HepG2 (cell line): Measurements from ENCODE around the gene GLDN.

ENCODE experiments used
- ARID2 ChIP-seq: sonication (generic); formaldehyde crosslinking; IDR thresholded peaks from 2 replicates; pipeline ENCODE4 v1.8.1; 2022; ENCODE audit warnings: mild to moderate bottlenecking, missing genetic modification reagents, borderline replicate concordance
- ARNT ChIP-seq: fragments of 450-650 bp; IDR thresholded peaks from 2 replicates; pipeline ENCODE4 v1.6.1; 2017
- CTCF ChIP-seq: sonication (generic); formaldehyde crosslinking; IDR thresholded peaks from 2 replicates; pipeline ENCODE4 v1.5.0; 2020; ENCODE audit warnings: mild to moderate bottlenecking, missing genetic modification reagents, moderate library complexity
- E2F1 ChIP-seq: sonication (generic); formaldehyde crosslinking; IDR thresholded peaks from 2 replicates; pipeline ENCODE4 v1.5.0; 2020; ENCODE audit warnings: missing genetic modification reagents
- JARID2 ChIP-seq: sonication (generic); formaldehyde crosslinking; IDR thresholded peaks from 2 replicates; pipeline ENCODE4 v1.8.1; 2023; ENCODE audit warnings: missing genetic modification reagents, inconsistent platforms; ENCODE audit not compliant: insufficient replicate concordance
- KLF9 ChIP-seq: IDR thresholded peaks from 2 replicates; pipeline ENCODE4 v1.6.1; 2016; ENCODE audit warnings: low read depth
- ZNF124 ChIP-seq: sonication (generic); formaldehyde crosslinking; IDR thresholded peaks from 2 replicates; pipeline ENCODE4 v1.4.0; 2020; ENCODE audit warnings: missing genetic modification reagents
- ZNF138 ChIP-seq: sonication (generic); formaldehyde crosslinking; IDR thresholded peaks from 2 replicates; pipeline ENCODE4 v1.5.0; 2020; ENCODE audit warnings: mild to moderate bottlenecking, low read depth, missing genetic modification reagents
- ZNF274 ChIP-seq: sonication (generic); formaldehyde crosslinking; IDR thresholded peaks from 2 replicates; pipeline ENCODE4 v1.5.1; 2020; ENCODE audit warnings: mild to moderate bottlenecking, missing genetic modification reagents
- ZNF280B ChIP-seq: sonication (generic); formaldehyde crosslinking; IDR thresholded peaks from 2 replicates; pipeline ENCODE4 v1.5.0; 2020; ENCODE audit warnings: missing genetic modification reagents, mild to moderate bottlenecking, borderline replicate concordance
- ZNF543 ChIP-seq: sonication (generic); formaldehyde crosslinking; IDR thresholded peaks from 2 replicates; pipeline ENCODE4 v1.4.0; 2020; ENCODE audit warnings: mild to moderate bottlenecking, missing genetic modification reagents
- ZNF549 ChIP-seq: sonication (generic); formaldehyde crosslinking; IDR thresholded peaks from 2 replicates; pipeline ENCODE4 v1.5.0; 2020; ENCODE audit warnings: missing genetic modification reagents
- ZNF7 ChIP-seq: IDR thresholded peaks from 2 replicates; pipeline ENCODE4 v1.6.1; 2016; ENCODE audit warnings: missing biosample characterization, missing genetic modification reagents

GRCh38 chr15:51350723-51351122, 9.3 kb downstream of the GLDN start:
- TF ChIP-seq ZNF280B (CRISPR knock-in tag) (no peak), ZNF549 (CRISPR knock-in tag) (no peak), ZNF543 (CRISPR knock-in tag) (no peak), CTCF (no peak), ARID2 (CRISPR knock-in tag) (no peak), ZNF124 (no peak), E2F1 (CRISPR knock-in tag) (no peak), JARID2 (CRISPR knock-in tag) (no peak), ARNT (no peak), ZNF138 (CRISPR knock-in tag) (no peak), ZNF7 (CRISPR knock-in tag) (no peak), ZNF274 (no peak), KLF9 (CRISPR knock-in tag) (no peak)
